Left forelimb (tissue), 1 donor: Measurements from ENCODE around the gene SPINT2.
"Not testable (repeated sequence)": the region's sequence is repeated elsewhere in the genome, so short reads cannot be mapped to it uniquely, and the experiment has no call there.

Experiments
- DNase-seq: peaks from one replicate; pipeline ENCODE4 v3.0.0-alpha.2; 2018; ENCODE audit warnings: low spot score

The SPINT2 gene

GRCh38 chr19:38320969-38321339 is 56.6 kb downstream of the SPINT2 start:
- no peak for DNase-seq

GRCh38 chr19:38321646-38322196 is 57.3 kb downstream of the SPINT2 start:
- no peak for DNase-seq

GRCh38 chr19:38323291-38323690 is 58.9 kb downstream of the SPINT2 start:
- DNase-seq: no peak

- no peak for DNase-seq
These were observed 60.1 kb downstream of the SPINT2 start for GRCh38 chr19:38324431-38324830.

- DNase-seq: no peak
These were observed 62.2 kb downstream of the SPINT2 start for GRCh38 chr19:38326591-38326990.

GRCh38 chr19:38329651-38330050 is 65.3 kb downstream of the SPINT2 start:
- DNase-seq: no peak

- DNase-seq: no peak
These were observed 67.4 kb downstream of the SPINT2 start for GRCh38 chr19:38331728-38332127.

- no peak for DNase-seq
These were observed 68.9 kb downstream of the SPINT2 start for GRCh38 chr19:38333245-38333644.

- peak; percentile 94 for DNase-seq
These were observed 71.7 kb downstream of the SPINT2 start for GRCh38 chr19:38335949-38336637.

- DNase-seq: peak; percentile 90
These were observed 72.4 kb downstream of the SPINT2 start for GRCh38 chr19:38336638-38337359.

GRCh38 chr19:38337360-38337653 is 72.9 kb downstream of the SPINT2 start:
- no peak for DNase-seq

GRCh38 chr19:38339011-38339410 is 74.6 kb downstream of the SPINT2 start:
- DNase-seq: not testable (repeated sequence)

GRCh38 chr19:38340927-38341326 is 76.6 kb downstream of the SPINT2 start:
- no peak for DNase-seq
